SU-DHL-6 (cell line): ENCODE measurements around the gene EIF4G1.

Experiments used
- CTCF ChIP-seq: fragments of 200-600 bp; sonication (generic); IDR thresholded peaks from one replicate; pipeline ENCODE4 v1.5.1; 2017; ENCODE audit warnings: antibody characterized with exemption, mild to moderate bottlenecking, low read length, moderate library complexity; ENCODE audit not compliant: insufficient read depth, poor library complexity, severe bottlenecking
- EZH2phosphoT487 ChIP-seq: fragments of 200-600 bp; sonication (generic), shearing (Covaris generic); conservative IDR thresholded peaks from 2 replicates; pipeline ENCODE4 v1.6.1; 2018; ENCODE audit warnings: mild to moderate bottlenecking, antibody characterized with exemption, low read length, moderate library complexity, mixed read lengths

- TF ChIP-seq CTCF (no peak), EZH2phosphoT487 (no peak)
These were observed 65.8 kb downstream of the EIF4G1 start for GRCh38 chr3:184380185-184380626.
